CD4-positive, alpha-beta T cell (primary cell): ENCODE results near the gene ECHS1. TPM values are rescaled to one million over a fixed set of nuclear protein-coding genes. Genes with fewer than 3 reads are reported as not detected.

ENCODE experiments used
- ATAC-seq: fragments of 200-7000 bp; cut with Tn5 transposase; one replicate; pipeline ENCODE4 v1.10.0; 2022; ENCODE audit warnings: mild to moderate bottlenecking; ENCODE audit not compliant: poor library complexity
- CTCF ChIA-PET: fragments of 350-600 bp; sonication (Branson Sonifier 250); formaldehyde crosslinking; loops from one replicate; lab custom pipeline; 2021; ENCODE audit warnings: antibody characterized with exemption, inconsistent platforms; lab: Charles Lee
- POLR2A ChIA-PET: fragments of 350-600 bp; sonication (Branson Sonifier 250); formaldehyde crosslinking; loops from one replicate; lab custom pipeline; 2021; ENCODE audit warnings: antibody characterized with exemption, inconsistent platforms; lab: Charles Lee
- DNase-seq, 14 experiments: peaks; one replicate each; pipeline ENCODE4 v3.0.0-alpha.2; 2013 to 2020; ENCODE audit warnings: mixed read lengths in 2 of 14
- H3K27ac ChIP-seq, 2 donors: one replicate each; pipeline versions ENCODE4 v1.5.1 to v1.7.0; 2013; ENCODE audit warnings: low read length in 2 of 2, low read depth in 1 of 2, mild to moderate bottlenecking in 1 of 2
- H3K27me3 ChIP-seq, 2 experiments: 1 replicate in 1 of 2; 2 replicates in 1 of 2; pipeline versions ENCODE4 v1.6.1 to v1.7.0; 2013; ENCODE audit warnings: low read length in 2 of 2, control low read depth in 1 of 2, mild to moderate bottlenecking in 1 of 2, moderate library complexity in 1 of 2; ENCODE audit not compliant: insufficient read depth in 2 of 2, control insufficient read depth in 1 of 2
- H3K36me3 ChIP-seq: one replicate; pipeline ENCODE4 v1.6.1; 2013; ENCODE audit warnings: low read length, control low read depth; ENCODE audit not compliant: insufficient read depth
- H3K4me1 ChIP-seq: one replicate; pipeline ENCODE4 v1.6.1; 2013; ENCODE audit warnings: low read length, control low read depth; ENCODE audit not compliant: insufficient read depth
- H3K4me3 ChIP-seq: one replicate; pipeline ENCODE4 v1.5.1; 2013; ENCODE audit warnings: mild to moderate bottlenecking, low read length, moderate library complexity
- H3K9me3 ChIP-seq, 2 experiments: 1 replicate in 1 of 2; 2 replicates in 1 of 2; pipeline versions ENCODE4 v1.6.1 to v1.7.0; 2013; ENCODE audit warnings: low read length in 2 of 2, mild to moderate bottlenecking in 2 of 2, control low read depth in 1 of 2, moderate library complexity in 1 of 2; ENCODE audit not compliant: control insufficient read depth in 1 of 2, insufficient read depth in 1 of 2
- H3K27ac Mint-ChIP-seq: one replicate; pipeline ENCODE4 v1.8.0; 2020; ENCODE audit warnings: mixed read lengths
- H3K27me3 Mint-ChIP-seq: one replicate; pipeline ENCODE4 v1.8.0; 2021; ENCODE audit warnings: mixed read lengths
- H3K36me3 Mint-ChIP-seq: one replicate; pipeline ENCODE4 v1.8.0; 2021; ENCODE audit warnings: low read depth, mixed read lengths
- H3K4me1 Mint-ChIP-seq: one replicate; pipeline ENCODE4 v1.8.0; 2021; ENCODE audit warnings: low read depth, mixed read lengths
- H3K4me3 Mint-ChIP-seq: one replicate; pipeline ENCODE4 v1.8.0; 2020; ENCODE audit warnings: mild to moderate bottlenecking, mixed read lengths
- H3K9me3 Mint-ChIP-seq: one replicate; pipeline ENCODE4 v1.8.0; 2020; ENCODE audit warnings: mixed read lengths
- CTCF ChIP-seq: fragments of 200-600 bp; IDR thresholded peaks from one replicate; pipeline ENCODE4 v1.8.0; 2022; ENCODE audit warnings: antibody characterized with exemption, mild to moderate bottlenecking
- intact Hi-C, 2 experiments: fragments of 100-400 bp; cut with DNase I in 1 of 2; cut with micrococcal nuclease in 1 of 2; formaldehyde crosslinking; loops; one replicate each; pipeline versions ENCODE4 v1.15.1 to v1.9.0; 2023 to 2025; cut with DNase I, micrococcal nuclease
- total RNA-seq, 174 experiments: library from RNA in 2 of 174; stranded (reverse) in 2 of 174; gene quantifications; one replicate each; pipeline ENCODE4 v1.2.3 and lab custom pipeline; 2021 to 2026

Gene ECHS1
- total RNA-seq, 2 experiments from 2014 or later: 7.6 to 8.3 TPM

- Histone ChIP-seq H3K36me3 (no peaks in the 10 kb centered on the region), H3K4me3 (no peak overlapping the region), H3K27ac (no peak overlapping the region), H3K4me1 (peaks cover 30% of the 10 kb centered on the region), H3K27me3 (peaks cover 42 to 43% of the 10 kb centered on the region in 2 experiments), H3K9me3 (peaks cover 0 to 28% of the 10 kb centered on the region in 2 experiments)
- Mint-ChIP-seq H3K4me1 (peaks cover 16% of the 10 kb centered on the region), H3K27ac (no peak overlapping the region), H3K4me3 (no peak overlapping the region), H3K36me3 (peaks cover 3% of the 10 kb centered on the region), H3K9me3 (peaks cover 4% of the 10 kb centered on the region), H3K27me3 (peaks cover 50% of the 10 kb centered on the region)
- TF ChIP-seq CTCF: no peak
- CTCF ChIA-PET: no interaction called here
- POLR2A ChIA-PET: interaction anchor here (0.6 kb wide), 1 partner anchor 181 kb away, joined by 5 read pairs; no protein-coding TSS in a partner anchor
- DNase-seq (no peak), ATAC-seq (no peak)
- intact Hi-C loops: loop anchor here (2.0 to 5.0 kb wide), 3 partner anchors 51 to 109 kb away; partner anchors contain the start of genes MTG1 (in 1 of the 2) and PAOX (in 1 of the 2)
Observed at GRCh38 chr10:133327651-133328357, 45.4 kb downstream of the ECHS1 start.

- Mint-ChIP-seq H3K27ac (no peak overlapping the region), H3K36me3 (no peaks in the 10 kb centered on the region), H3K4me1 (peaks cover 12% of the 10 kb centered on the region), H3K9me3 (no peaks in the 10 kb centered on the region), H3K27me3 (peaks cover 45% of the 10 kb centered on the region), H3K4me3 (no peak overlapping the region)
- H3K36me3 ChIP-seq: no peaks in the 10 kb centered on the region
- ChIA-PET POLR2A (no interaction called here), CTCF (no interaction called here)
- no peak for DNase-seq
- H3K4me3 ChIP-seq: no peak overlapping the region
- no peak overlapping the region for H3K27ac ChIP-seq
- intact Hi-C loops: loop anchor here in 1 of 2 experiments (5.0 kb wide), 2 partner anchors 65 to 110 kb away; partner anchors contain the start of gene MTG1
- peaks cover 0 to 28% of the 10 kb centered on the region in 2 experiments for H3K9me3 ChIP-seq
- no peak for TF ChIP-seq CTCF
- peaks cover 42 to 43% of the 10 kb centered on the region in 2 experiments for H3K27me3 ChIP-seq
- ATAC-seq: no peak
- peaks cover 30% of the 10 kb centered on the region for H3K4me1 ChIP-seq
Observed at GRCh38 chr10:133326745-133327650, 46.2 kb downstream of the ECHS1 start.

- H3K9me3 ChIP-seq: peaks cover 0 to 28% of the 10 kb centered on the region in 2 experiments
- ChIA-PET CTCF (no interaction called here), POLR2A (no interaction called here)
- peaks cover 12% of the 10 kb centered on the region for H3K4me1 Mint-ChIP-seq
- TF ChIP-seq CTCF: no peak
- intact Hi-C loops: loop anchor here in 1 of 2 experiments (5.0 kb wide), 2 partner anchors 66 to 111 kb away; partner anchors contain the start of gene MTG1
- peaks cover 30% of the 10 kb centered on the region for H3K4me1 ChIP-seq
- no peaks in the 10 kb centered on the region for H3K9me3 Mint-ChIP-seq
- no peak for DNase-seq
- no peaks in the 10 kb centered on the region for H3K36me3 Mint-ChIP-seq
- peaks cover 42 to 43% of the 10 kb centered on the region in 2 experiments for H3K27me3 ChIP-seq
- no peak for ATAC-seq
- no peak overlapping the region for H3K27ac Mint-ChIP-seq
- H3K27ac ChIP-seq: no peak overlapping the region
- peaks cover 45% of the 10 kb centered on the region for H3K27me3 Mint-ChIP-seq
- H3K4me3 Mint-ChIP-seq: peak overlapping the region; percentile 30
- H3K4me3 ChIP-seq: no peak overlapping the region
- no peaks in the 10 kb centered on the region for H3K36me3 ChIP-seq
Observed at GRCh38 chr10:133326223-133326551, 47.0 kb downstream of the ECHS1 start.
